Breast epithelium (tissue), 4 donors: Measurements from ENCODE around the gene TMEM266. TPM values are rescaled to one million over a fixed set of nuclear protein-coding genes. Genes with fewer than 3 reads are reported as not detected.
"Not testable (repeated sequence)": the region's sequence is repeated elsewhere in the genome, so short reads cannot be mapped to it uniquely, and the experiment has no call there.

Source experiments
- DNase-seq, 2 donors: peaks; one replicate each; pipeline ENCODE4 v3.0.0-alpha.2; 2019; ENCODE audit warnings: low spot score in 2 of 2
- H3K27ac ChIP-seq, 2 donors: fragments of 200-600 bp; sonication (generic) in 1 of 2; one replicate each; pipeline ENCODE4 v1.5.1; 2016 to 2019; ENCODE audit warnings: mild to moderate bottlenecking in 1 of 2
- H3K27me3 ChIP-seq, 2 donors: fragments of 200-600 bp; sonication (generic) in 1 of 2; one replicate each; pipeline versions ENCODE4 v1.5.1 to v1.6.0; 2017 to 2019; ENCODE audit warnings: control low read depth in 1 of 2, mild to moderate bottlenecking in 1 of 2
- H3K36me3 ChIP-seq: fragments of 200-600 bp; one replicate; pipeline ENCODE4 v1.5.1; 2019
- H3K4me1 ChIP-seq, 2 donors: fragments of 200-600 bp; sonication (generic); one replicate each; pipeline ENCODE4 v1.5.1; 2016 to 2019; ENCODE audit warnings: control low read depth in 1 of 2
- H3K4me3 ChIP-seq, 3 donors: fragments of 200-600 bp; sonication (generic); 1 replicate in 2 of 3; 2 replicates in 1 of 3; pipeline ENCODE4 v1.5.1; 2016 to 2019; ENCODE audit warnings: mild to moderate bottlenecking in 3 of 3, moderate library complexity in 2 of 3
- H3K9me3 ChIP-seq, 2 donors: fragments of 200-600 bp; sonication (generic) in 1 of 2; one replicate each; pipeline ENCODE4 v1.5.1; 2016 to 2019; ENCODE audit warnings: control low read depth in 1 of 2
- CTCF ChIP-seq, 3 donors: fragments of 450-650 bp; IDR thresholded peaks; one replicate each; pipeline ENCODE4 v1.5.1; 2016 to 2017; ENCODE audit warnings: antibody characterized with exemption in 3 of 3, mild to moderate bottlenecking in 3 of 3, moderate library complexity in 3 of 3
- POLR2A ChIP-seq: fragments of 450-650 bp; IDR thresholded peaks from one replicate; pipeline ENCODE4 v1.6.1; 2016; ENCODE audit warnings: antibody characterized with exemption, mild to moderate bottlenecking, moderate library complexity
- POLR2AphosphoS5 ChIP-seq, 3 donors: sonication (generic); formaldehyde crosslinking; IDR thresholded peaks; one replicate each; pipeline ENCODE4 v1.6.1; 2017; ENCODE audit warnings: antibody characterized with exemption in 3 of 3
- intact Hi-C: fragments of 100-400 bp; cut with DNase I; formaldehyde crosslinking; loops from one replicate; pipeline ENCODE4 v1.15.1; 2023; ENCODE audit warnings: low total_unique reads
- total RNA-seq, 3 donors: library from RNA; depleted of rRNA; stranded (reverse); fragments of >200 nt; gene quantifications; one replicate each; pipeline ENCODE4 v1.1.0, GENCODE V29; 2016

Gene TMEM266
- total RNA-seq, 3 donors from 2014 or later, result 0.29 to 0.32 TPM; not detected in 1

GRCh38 chr15:76032046-76032445, 27.7 kb upstream of the TMEM266 start:
- no peak overlapping the region for H3K4me3 ChIP-seq
- TF ChIP-seq CTCF (IDR thresholded peaks at IDR 0.05), result no peak
- no peak for TF ChIP-seq POLR2AphosphoS5 (IDR thresholded peaks at IDR 0.05)
- TF ChIP-seq POLR2A, result no peak
- H3K4me1 ChIP-seq, result no peaks in the 10 kb centered on the region
- no peaks in the 10 kb centered on the region for H3K9me3 ChIP-seq
- H3K36me3 ChIP-seq, result no peaks in the 10 kb centered on the region
- no peaks in the 10 kb centered on the region for H3K27me3 ChIP-seq
- no peak overlapping the region for H3K27ac ChIP-seq
- no peak for DNase-seq
- intact Hi-C loops, result no loop called here

- Histone ChIP-seq H3K4me1 (no peaks in the 10 kb centered on the region), H3K4me3 (no peak overlapping the region), H3K27ac (no peak overlapping the region), H3K27me3 (no peaks in the 10 kb centered on the region), H3K9me3 (no peaks in the 10 kb centered on the region), H3K36me3 (no peaks in the 10 kb centered on the region)
- DNase-seq, result no peak
- intact Hi-C loops, result no loop called here
- TF ChIP-seq POLR2A, result no peak
- no peak for TF ChIP-seq POLR2AphosphoS5 (IDR thresholded peaks at IDR 0.05)
- TF ChIP-seq CTCF (IDR thresholded peaks at IDR 0.05), result no peak
Observed at GRCh38 chr15:76033438-76033837, 26.3 kb upstream of the TMEM266 start.

GRCh38 chr15:76034111-76034510, 25.7 kb upstream of the TMEM266 start:
- H3K4me1 ChIP-seq, result no peaks in the 10 kb centered on the region
- H3K4me3 ChIP-seq, result no peak overlapping the region
- H3K27ac ChIP-seq, result no peak overlapping the region
- no peak for DNase-seq
- intact Hi-C loops, result no loop called here
- H3K27me3 ChIP-seq, result no peaks in the 10 kb centered on the region
- H3K36me3 ChIP-seq, result no peaks in the 10 kb centered on the region
- H3K9me3 ChIP-seq, result peaks cover 0 to 5% of the 10 kb centered on the region in 2 donors
- TF ChIP-seq POLR2AphosphoS5 (IDR thresholded peaks at IDR 0.05), result no peak
- no peak for TF ChIP-seq POLR2A
- no peak for TF ChIP-seq CTCF (IDR thresholded peaks at IDR 0.05)

- no peak overlapping the region for H3K4me3 ChIP-seq
- no peak overlapping the region for H3K27ac ChIP-seq
- intact Hi-C loops, result no loop called here
- no peaks in the 10 kb centered on the region for H3K4me1 ChIP-seq
- DNase-seq, result no peak
- no peaks in the 10 kb centered on the region for H3K36me3 ChIP-seq
- TF ChIP-seq CTCF (IDR thresholded peaks at IDR 0.05) (no peak), POLR2AphosphoS5 (IDR thresholded peaks at IDR 0.05) (no peak), POLR2A (no peak)
- H3K9me3 ChIP-seq, result peaks cover 0 to 16% of the 10 kb centered on the region in 2 donors
- H3K27me3 ChIP-seq, result no peaks in the 10 kb centered on the region
Observed at GRCh38 chr15:76035593-76035992, 24.2 kb upstream of the TMEM266 start.

- intact Hi-C loops, result no loop called here
- no peak overlapping the region for H3K4me3 ChIP-seq
- peaks cover 0 to 25% of the 10 kb centered on the region in 2 donors for H3K9me3 ChIP-seq
- no peak for DNase-seq
- no peak overlapping the region for H3K27ac ChIP-seq
- TF ChIP-seq POLR2AphosphoS5 (IDR thresholded peaks at IDR 0.05) (no peak), CTCF (IDR thresholded peaks at IDR 0.05) (no peak), POLR2A (no peak)
- H3K27me3 ChIP-seq, result no peaks in the 10 kb centered on the region
- H3K4me1 ChIP-seq, result no peaks in the 10 kb centered on the region
- H3K36me3 ChIP-seq, result no peaks in the 10 kb centered on the region
Observed at GRCh38 chr15:76038512-76038911, 21.3 kb upstream of the TMEM266 start.

- H3K9me3 ChIP-seq, H3K27me3 ChIP-seq, H3K4me3 ChIP-seq, DNase-seq, H3K27ac ChIP-seq, H3K4me1 ChIP-seq, intact Hi-C loops, H3K36me3 ChIP-seq: not testable (repeated sequence)
Observed at GRCh38 chr15:76054201-76054600, 5.6 kb upstream of the TMEM266 start.
